Cortex of kidney (tissue), 1 donor: ENCODE data around the gene USH1C.

Experiments
- DNase-seq: peaks from one replicate; lab custom pipeline; 2025; lab: John Stamatoyannopoulos, UW

USH1C gene

GRCh38 chr11:17547051-17547577, 2.9 kb upstream of the USH1C start, which contains the start of gene OTOG:
Gene OTOG, plus strand, starts transcription at chr11:17547259. Its CDS starts 114 bp downstream, at chr11:17547373.
- DNase-seq = no peak

DNA sequence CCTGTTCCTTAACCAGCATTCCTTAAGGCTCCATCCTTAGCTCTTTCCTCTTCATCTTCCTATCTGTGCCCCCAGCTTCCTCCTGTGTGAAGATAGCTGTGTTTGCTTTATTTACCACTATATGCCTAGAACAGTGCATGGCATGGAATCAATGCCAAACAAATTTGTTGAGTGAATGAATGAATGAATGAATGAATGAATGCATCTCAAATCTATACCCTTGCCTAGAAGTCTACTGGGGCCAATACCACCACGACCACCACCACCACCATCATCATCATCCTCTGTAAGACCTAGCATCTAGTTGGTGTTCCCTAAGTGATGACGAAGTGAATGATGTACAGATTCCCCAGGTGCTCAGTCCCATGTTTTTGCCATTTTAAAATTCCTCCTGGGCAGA, 2.0 kb upstream of the USH1C start:
- DNase-seq = no peak

- DNase-seq = no peak
Observed at GRCh38 chr11:17543574-17544180, 539 bp downstream of the USH1C start.

GRCh38 chr11:17543041-17543440, 1.2 kb downstream of the USH1C start:
- DNase-seq = no peak

GRCh38 chr11:17542249-17542648, 2.0 kb downstream of the USH1C start:
- no peak for DNase-seq

DNA sequence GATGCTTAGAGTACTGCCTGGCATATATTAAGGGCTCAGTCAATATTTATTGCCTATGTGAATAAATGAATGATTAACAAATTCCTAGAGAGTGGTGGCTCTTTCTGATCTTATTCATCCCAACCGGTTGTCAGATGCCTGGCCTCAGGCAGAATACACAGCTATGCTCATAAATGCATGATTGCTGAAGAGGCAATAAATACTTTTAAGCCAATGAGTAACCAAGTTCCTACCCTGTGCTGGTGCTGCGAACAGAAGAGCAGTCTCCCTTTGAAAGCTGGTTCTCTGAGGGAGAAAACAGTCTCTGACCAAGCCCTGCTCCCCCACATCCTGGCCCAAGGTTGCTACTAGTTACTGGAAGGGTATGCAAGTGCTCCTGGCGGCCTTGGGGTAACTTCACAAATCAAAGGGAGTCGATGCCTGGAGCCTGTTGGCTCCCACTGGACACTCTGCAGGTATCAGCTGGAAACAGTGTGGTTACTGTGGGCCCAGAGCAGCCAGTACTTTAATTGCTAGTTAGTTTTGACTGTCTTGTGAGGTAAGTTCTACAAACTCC, 2.8 kb downstream of the USH1C start:
- no peak for DNase-seq

DNA sequence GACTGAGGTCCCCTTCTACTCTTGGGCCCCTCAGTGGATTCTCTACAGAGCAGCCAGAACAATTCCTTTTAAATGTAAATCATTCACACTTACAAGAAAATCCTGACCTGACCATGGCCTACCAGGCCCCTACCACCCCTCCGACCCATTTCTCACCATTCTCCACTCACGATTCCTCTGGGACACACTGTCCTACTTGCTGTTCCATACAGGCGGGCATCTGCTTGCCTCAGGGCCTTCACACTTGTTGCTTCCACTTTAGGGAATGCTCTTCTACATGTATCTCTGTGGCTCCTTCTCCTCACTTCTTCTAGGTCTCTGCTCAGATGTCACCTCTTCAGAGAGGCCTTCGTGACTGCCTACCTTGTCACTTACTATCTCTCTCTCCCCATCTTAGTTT, 3.4 kb downstream of the USH1C start:
- DNase-seq = no peak

GRCh38 chr11:17538731-17539130, 5.5 kb downstream of the USH1C start:
- DNase-seq = no peak

DNA sequence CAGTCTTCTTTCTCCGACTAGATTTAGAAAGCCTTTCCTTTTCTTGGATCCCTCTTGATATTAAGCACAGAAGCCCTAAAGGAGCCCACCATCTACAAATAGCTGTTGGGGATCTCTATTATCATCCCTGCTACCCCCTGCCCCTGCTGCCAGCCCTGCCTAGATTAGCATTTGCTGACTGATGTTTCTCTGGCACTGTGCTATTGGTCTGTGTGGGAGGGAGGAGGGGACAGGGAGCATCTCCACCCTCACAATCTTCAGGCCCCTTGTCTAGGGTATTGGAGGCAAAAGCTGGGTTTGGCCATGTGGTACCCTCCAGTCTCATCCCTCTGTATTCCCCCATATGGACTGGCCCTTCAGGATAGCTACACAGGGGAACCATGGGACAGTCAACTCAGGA, 6.2 kb downstream of the USH1C start:
- no peak for DNase-seq

DNA sequence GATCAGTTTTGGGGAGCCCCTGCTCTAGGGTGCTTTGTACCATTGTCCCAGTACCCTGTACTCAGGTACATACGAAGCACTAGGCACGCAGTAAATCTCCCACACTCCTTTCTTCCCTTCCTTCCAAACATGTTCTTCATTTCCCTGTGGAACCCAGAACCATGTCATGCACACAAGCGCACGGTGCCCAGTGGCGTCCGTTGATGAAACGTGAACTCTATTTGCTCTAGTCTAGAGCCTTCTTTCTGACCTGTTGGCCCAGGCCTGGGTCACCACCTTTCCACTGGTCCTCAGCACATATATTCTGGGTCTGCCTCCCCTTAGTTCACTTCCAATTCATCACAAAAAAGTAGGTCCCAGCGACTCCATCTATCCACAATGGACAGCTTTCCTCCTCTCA, 7.0 kb downstream of the USH1C start:
- DNase-seq = no peak

- no peak for DNase-seq
Observed at GRCh38 chr11:17535488-17535887, 8.7 kb downstream of the USH1C start.

- no peak for DNase-seq
Observed at GRCh38 chr11:17533778-17534415, 10.3 kb downstream of the USH1C start.

GRCh38 chr11:17533341-17533740, 10.9 kb downstream of the USH1C start:
- DNase-seq = no peak

DNA sequence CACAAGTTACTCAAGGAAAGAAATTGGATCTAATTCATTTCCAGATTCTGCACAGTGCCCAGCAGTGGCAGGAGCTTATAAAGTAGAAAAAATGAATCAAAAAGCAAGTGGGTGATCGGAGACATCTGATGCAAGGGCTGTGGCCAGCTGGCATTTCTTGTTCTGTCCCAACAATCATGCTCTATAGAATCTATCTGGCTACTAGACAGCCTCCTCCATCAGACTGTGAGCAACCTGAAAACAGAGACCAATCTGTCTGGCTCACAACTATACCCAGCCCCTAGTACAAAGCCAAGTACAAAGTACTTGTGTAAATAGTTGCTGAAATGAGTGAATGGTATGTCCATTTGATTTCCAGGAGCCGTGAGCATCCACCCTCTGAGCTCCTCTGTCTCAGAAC, 11.4 kb downstream of the USH1C start:
- no peak for DNase-seq

- no peak for DNase-seq
Observed at GRCh38 chr11:17531636-17532113, 12.5 kb downstream of the USH1C start.

GRCh38 chr11:17531071-17531600, 13.1 kb downstream of the USH1C start:
- no peak for DNase-seq

DNA sequence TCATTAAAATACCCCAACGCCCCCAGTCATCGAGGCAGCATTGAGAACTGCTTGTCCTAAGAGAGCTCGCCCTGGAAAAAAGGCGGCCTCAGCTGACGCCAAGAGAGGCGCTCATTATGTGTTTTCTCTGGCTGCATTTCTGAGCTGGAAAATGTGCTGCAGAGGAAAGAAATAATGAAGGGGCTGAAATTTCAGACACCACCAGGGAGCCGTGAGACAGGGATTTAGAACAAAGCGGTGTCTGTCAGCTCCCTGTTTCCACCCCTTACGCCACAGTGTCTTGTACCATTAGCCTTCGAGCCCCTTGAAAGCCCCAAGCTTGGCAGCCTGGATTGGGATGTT, 14.4 kb downstream of the USH1C start:
- DNase-seq = no peak

DNA sequence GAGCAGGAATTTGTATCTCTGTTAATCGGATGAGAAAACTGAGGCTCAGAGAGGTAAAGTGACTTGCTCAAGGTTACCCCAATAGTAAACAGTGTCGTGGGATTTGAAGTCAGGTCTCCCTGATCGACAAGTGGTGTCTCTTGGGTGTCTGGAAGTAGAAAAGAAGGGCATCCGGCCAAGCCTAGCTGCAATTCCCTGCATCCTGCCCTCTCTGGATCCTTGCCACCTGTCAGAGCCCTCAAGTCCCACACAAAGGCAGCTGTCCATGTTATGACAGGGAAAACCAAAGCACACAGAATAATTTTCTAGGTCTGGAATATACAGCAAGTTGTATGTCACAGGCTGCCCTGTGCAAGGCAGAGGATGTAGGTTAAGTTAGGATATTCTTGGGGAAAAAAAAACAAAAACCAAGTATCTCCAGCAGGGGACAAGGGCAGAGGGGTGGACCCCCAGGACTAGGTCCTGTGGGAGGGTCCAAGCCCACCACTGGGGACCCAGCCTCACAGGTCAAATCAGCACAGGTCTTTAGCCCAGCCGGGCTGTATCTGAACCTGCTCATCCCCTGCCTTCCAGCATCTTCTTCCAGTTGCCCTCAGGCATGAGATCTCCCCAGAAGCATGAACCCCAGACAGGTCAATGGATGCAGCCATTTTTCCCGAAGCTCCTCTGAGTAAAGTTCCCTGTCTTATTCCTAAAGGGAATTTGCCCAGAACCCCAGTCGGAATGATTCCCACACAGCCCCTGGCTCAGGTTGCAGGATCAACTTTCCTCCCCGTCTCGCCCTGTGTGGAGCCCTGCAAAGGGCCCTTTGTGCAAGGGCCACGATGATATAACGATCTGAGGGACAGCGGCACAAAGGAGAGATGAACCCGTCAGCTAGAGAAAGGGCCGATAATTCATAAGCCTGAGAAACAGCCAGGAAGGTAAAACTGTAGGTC, 15.0 kb downstream of the USH1C start:
- no peak for DNase-seq

DNA sequence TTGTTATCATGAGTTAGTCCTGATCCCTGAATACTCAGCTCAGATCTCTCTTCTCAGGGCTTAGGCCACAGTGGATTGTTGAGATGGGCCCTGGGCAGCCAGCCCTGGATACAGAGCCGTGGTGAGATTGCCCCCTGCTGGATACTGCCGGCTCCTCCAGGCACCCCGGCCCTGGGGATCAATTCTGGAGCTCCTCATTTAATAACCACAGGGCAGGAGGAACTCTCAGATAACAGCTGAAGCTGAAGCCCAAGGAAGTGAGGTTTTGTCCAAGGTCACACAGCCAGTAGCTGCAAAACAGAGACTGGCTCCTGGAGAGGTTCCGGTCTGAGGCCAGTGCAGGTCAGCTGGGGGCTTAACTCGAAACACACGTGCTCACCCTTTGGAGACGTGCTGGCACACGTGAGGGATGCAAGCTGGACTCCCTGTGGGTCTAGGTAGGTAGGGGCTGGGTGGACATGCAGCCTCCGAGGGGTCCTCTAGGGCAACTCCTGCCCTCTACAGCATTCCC, 16.0 kb downstream of the USH1C start:
- DNase-seq = no peak

GRCh38 chr11:17527628-17527995, 16.6 kb downstream of the USH1C start:
- DNase-seq = no peak

DNA sequence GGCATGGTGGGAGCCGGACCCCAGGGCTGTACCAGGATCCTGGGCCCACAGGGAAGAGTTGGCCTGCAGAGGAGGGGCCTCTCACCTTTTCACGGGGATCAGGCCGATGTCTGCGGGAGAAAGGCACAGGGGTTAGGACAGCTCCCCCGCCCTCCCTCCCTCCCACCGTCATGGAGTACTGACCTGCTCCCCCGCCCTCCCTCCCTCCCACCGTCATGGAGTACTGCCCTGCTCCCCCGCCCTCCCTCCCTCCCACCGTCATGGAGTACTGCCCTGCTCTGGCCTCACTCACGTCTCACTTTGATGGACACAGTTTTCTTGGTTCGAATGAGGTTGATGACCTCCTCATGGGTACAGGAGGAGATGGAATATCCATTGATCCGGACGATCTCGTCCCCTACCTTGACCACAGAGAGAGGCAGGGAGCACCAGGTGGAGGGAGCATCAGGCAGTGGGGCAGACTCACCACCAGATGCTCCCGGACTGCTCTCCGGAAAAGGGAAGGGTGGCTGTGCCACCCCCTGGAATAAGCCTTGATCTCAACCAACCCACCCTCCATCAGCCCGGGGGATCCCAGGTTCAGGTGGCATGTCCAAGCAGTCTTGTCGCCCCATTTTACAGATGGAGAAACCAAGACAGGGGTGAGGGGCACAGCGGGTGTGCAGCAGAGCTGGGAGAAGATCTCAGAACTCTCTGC, 17.1 kb downstream of the USH1C start:
- DNase-seq = no peak
